Thoracic aorta endothelial cell (primary cell): Measurements from ENCODE around the gene SH3PXD2B. TPM values are rescaled to one million over a fixed set of nuclear protein-coding genes. Genes with fewer than 3 reads are reported as not detected.

ENCODE experiments used
- total RNA-seq: library from RNA; depleted of rRNA; stranded (reverse); fragments of >200 nt; gene quantifications from 2 replicates; pipeline ENCODE4 v1.2.3, GENCODE V29; 2012

SH3PXD2B gene
- 33.8 and 36.3 TPM in 2 replicates for total RNA-seq

GRCh38 chr5:172454358-172455086 is at the start of gene SH3PXD2B:
TSS of gene SH3PXD2B (minus strand) at chr5:172454525. CDS start at chr5:172454352, 173 bp downstream.

GRCh38 chr5:172283020-172283861 is 171.1 kb downstream of the SH3PXD2B start, which contains the start of gene UBTD2:
TSS of gene UBTD2 (minus strand) at chr5:172283764. CDS start at chr5:172283665, 99 bp downstream.

Other genes starting within 250 kb of the SH3PXD2B start
- gene UBTD2, start 170.8 kb downstream of the SH3PXD2B start, total RNA-seq: 26.2 and 30.2 TPM in 2 replicates
- 0.40 and 0.93 TPM in 2 replicates for gene NEURL1B, start 186.7 kb upstream of the SH3PXD2B start, total RNA-seq